H1 (cell line): ENCODE measurements around the gene TMA7. TPM values are rescaled to one million over a fixed set of nuclear protein-coding genes. Genes with fewer than 3 reads are reported as not detected.

ENCODE experiments used
- CTCF ChIA-PET: fragments of 300-600 bp; sonication (Branson Sonifier 250); formaldehyde crosslinking; loops from one replicate; lab custom pipeline; 2021; ENCODE audit not compliant: partially characterized antibody; lab: Charles Lee
- POLR2A ChIA-PET: fragments of 300-600 bp; sonication (Branson Sonifier 250); formaldehyde crosslinking; loops from one replicate; lab custom pipeline; 2021; ENCODE audit warnings: inconsistent platforms; ENCODE audit not compliant: partially characterized antibody; lab: Charles Lee
- DNase-seq, 2 experiments: peaks; one replicate each; pipeline versions ENCODE4 v3.0.0 to v3.0.0-alpha.2; 2010 to 2022; ENCODE audit warnings: low spot score in 2 of 2, low read depth in 1 of 2, mixed read lengths in 1 of 2
- FAIRE-seq: peaks from 2 replicates; lab custom pipeline; 2011; peaks lifted over from hg19 to GRCh38; lab: Jason Lieb, UNC
- H2AFZ ChIP-seq: 2 replicates; pipeline ENCODE4 v1.8.1; 2012; ENCODE audit warnings: low read length, inconsistent platforms
- H2AK5ac ChIP-seq: 2 replicates; pipeline ENCODE4 v1.6.1; 2013; ENCODE audit warnings: low read depth, low read length
- H2BK120ac ChIP-seq: replicated peaks from 2 replicates; pipeline ENCODE3; 2013; ENCODE audit warnings: low read depth, low read length, inconsistent platforms
- H2BK12ac ChIP-seq: 2 replicates; pipeline ENCODE4 v1.6.1; 2013; ENCODE audit warnings: low read depth, low read length
- H2BK15ac ChIP-seq: 2 replicates; pipeline ENCODE4 v1.6.1; 2013; ENCODE audit warnings: low read length
- H2BK20ac ChIP-seq: 2 replicates; pipeline ENCODE4 v1.6.1; 2013; ENCODE audit warnings: low read length
- H2BK5ac ChIP-seq: 2 replicates; pipeline ENCODE4 v1.6.1; 2013; ENCODE audit warnings: low read depth, low read length
- H3K14ac ChIP-seq: 2 replicates; pipeline ENCODE4 v1.6.1; 2013; ENCODE audit warnings: inconsistent platforms; ENCODE audit not compliant: insufficient read length
- H3K18ac ChIP-seq: 2 replicates; pipeline ENCODE4 v1.6.1; 2013; ENCODE audit warnings: low read length; ENCODE audit errors: extremely low read depth
- H3K23ac ChIP-seq: 2 replicates; pipeline ENCODE4 v1.6.1; 2013; ENCODE audit warnings: inconsistent platforms; ENCODE audit not compliant: insufficient read length
- H3K23me2 ChIP-seq: 2 replicates; pipeline ENCODE4 v1.6.1; 2013; ENCODE audit warnings: low read depth, low read length
- H3K27ac ChIP-seq: 2 replicates; pipeline ENCODE4 v1.6.1; 2011; ENCODE audit warnings: low read depth, low read length, inconsistent platforms
- H3K27me3 ChIP-seq, 4 experiments: replicated peaks in 1 of 4; 1 replicate in 1 of 4; 2 replicates in 3 of 4; pipeline versions ENCODE4 v1.6.1 to v1.8.1; 2011 to 2013; ENCODE audit warnings: low read length in 3 of 4, mild to moderate bottlenecking in 3 of 4, inconsistent platforms in 2 of 4, mixed read lengths in 2 of 4, moderate library complexity in 1 of 4; ENCODE audit not compliant: control insufficient read depth in 3 of 4, insufficient read depth in 3 of 4; ENCODE audit errors: extremely low read depth in 1 of 4
- H3K36me3 ChIP-seq, 4 experiments: 2 replicates each; pipeline versions ENCODE4 v1.6.1 to v1.8.1; 2011 to 2013; ENCODE audit warnings: mild to moderate bottlenecking in 4 of 4, low read length in 3 of 4, moderate library complexity in 2 of 4, control low read depth in 1 of 4, inconsistent platforms in 1 of 4; ENCODE audit not compliant: insufficient read depth in 4 of 4, control insufficient read depth in 2 of 4
- H3K4ac ChIP-seq: replicated peaks from 2 replicates; pipeline ENCODE3; 2013; ENCODE audit warnings: low read length, low read depth, mixed read lengths, inconsistent platforms; ENCODE audit not compliant: insufficient read length
- H3K4me1 ChIP-seq, 4 experiments: replicated peaks in 1 of 4; 1 replicate in 1 of 4; 2 replicates in 3 of 4; pipeline versions ENCODE4 v1.6.1 to v1.8.1; 2011 to 2013; ENCODE audit warnings: low read length in 3 of 4, inconsistent platforms in 2 of 4, mixed read lengths in 1 of 4; ENCODE audit not compliant: insufficient read depth in 4 of 4, control insufficient read depth in 3 of 4
- H3K4me2 ChIP-seq, 2 experiments: 2 replicates each; pipeline versions ENCODE4 v1.6.1 to v1.8.1; 2011 to 2013; ENCODE audit warnings: low read depth in 2 of 2, low read length in 2 of 2, control low read depth in 1 of 2, inconsistent platforms in 1 of 2, mild to moderate bottlenecking in 1 of 2; ENCODE audit not compliant: insufficient read depth in 1 of 2
- H3K4me3 ChIP-seq, 4 experiments: fragments of 200-600, 300-600 bp in 1 of 4; sonication (generic), shearing (Covaris generic), sonication (Bioruptor Twin) in 1 of 4; 2 replicates each; pipeline versions ENCODE4 v1.5.1 to v1.8.1; 2011 to 2016; ENCODE audit warnings: low read length in 4 of 4, low read depth in 3 of 4, control low read depth in 2 of 4, inconsistent platforms in 2 of 4, mild to moderate bottlenecking in 2 of 4, mixed read lengths in 1 of 4, moderate library complexity in 1 of 4; ENCODE audit not compliant: insufficient read depth in 2 of 4; ENCODE audit errors: extremely low read depth in 1 of 4
- H3K56ac ChIP-seq: replicated peaks from 2 replicates; pipeline ENCODE3; 2013; ENCODE audit warnings: low read depth, mild to moderate bottlenecking, mixed read lengths, low read length, inconsistent platforms; ENCODE audit not compliant: insufficient read length
- H3K79me1 ChIP-seq: 2 replicates; pipeline ENCODE4 v1.6.1; 2013; ENCODE audit warnings: low read depth, low read length, control low read depth
- H3K79me2 ChIP-seq, 2 experiments: 2 replicates each; pipeline versions ENCODE4 v1.6.1 to v1.8.1; 2012 to 2013; ENCODE audit warnings: low read length in 2 of 2, mild to moderate bottlenecking in 2 of 2, inconsistent platforms in 1 of 2; ENCODE audit not compliant: insufficient read depth in 2 of 2, control insufficient read depth in 1 of 2
- H3K9ac ChIP-seq, 4 experiments: replicated peaks in 1 of 4; 1 replicate in 1 of 4; 2 replicates in 3 of 4; pipeline versions ENCODE4 v1.6.1 to v1.8.1; 2011 to 2013; ENCODE audit warnings: low read depth in 3 of 4, low read length in 3 of 4, control low read depth in 2 of 4, mild to moderate bottlenecking in 2 of 4, moderate library complexity in 2 of 4, inconsistent platforms in 1 of 4; ENCODE audit errors: extremely low read depth in 1 of 4
- H3K9me3 ChIP-seq, 2 experiments: 2 replicates each; pipeline versions ENCODE4 v1.6.1 to v1.8.1; 2012 to 2013; ENCODE audit warnings: mild to moderate bottlenecking in 2 of 2, moderate library complexity in 2 of 2, control low read depth in 1 of 2, inconsistent platforms in 1 of 2, low read depth in 1 of 2, low read length in 1 of 2, mixed read lengths in 1 of 2; ENCODE audit not compliant: insufficient read depth in 2 of 2
- H4K20me1 ChIP-seq, 2 experiments: replicated peaks in 1 of 2; 2 replicates each; pipeline versions ENCODE3 to v1.8.1; 2011 to 2013; ENCODE audit warnings: inconsistent platforms in 2 of 2, low read length in 2 of 2, mild to moderate bottlenecking in 1 of 2; ENCODE audit not compliant: insufficient read depth in 2 of 2, control insufficient read depth in 1 of 2
- H4K5ac ChIP-seq: 2 replicates; pipeline ENCODE4 v1.6.1; 2013; ENCODE audit warnings: low read length, low read depth, mixed read lengths, inconsistent platforms; ENCODE audit not compliant: insufficient read length
- H4K8ac ChIP-seq: 2 replicates; pipeline ENCODE4 v1.8.0; 2013; ENCODE audit warnings: mild to moderate bottlenecking, moderate library complexity, low read length, inconsistent platforms; ENCODE audit not compliant: insufficient read depth; ENCODE audit errors: extremely low read depth
- H4K91ac ChIP-seq: replicated peaks from 2 replicates; pipeline ENCODE3; 2013; ENCODE audit warnings: low read length, mixed read lengths, inconsistent platforms; ENCODE audit not compliant: insufficient read length
- CEBPB ChIP-seq: IDR thresholded peaks from 2 replicates; pipeline ENCODE4 v1.6.1; 2012; ENCODE audit warnings: low read depth, low read length
- WGBS, 2 experiments: shearing (Covaris generic) in 1 of 2; methylation state at CpG; one replicate each; pipeline versions ENCODE4 v1.1.6 to v1.1.7; 2013 to 2015; ENCODE audit warnings: low lambda C conversion rate in 2 of 2, mixed read lengths in 2 of 2, inconsistent platforms in 1 of 2, low coverage in 1 of 2, missing lambda C conversion rate in 1 of 2; ENCODE audit not compliant: insufficient replicate concordance in 2 of 2, insufficient coverage in 1 of 2, insufficient read length in 1 of 2; ENCODE audit errors: extremely low coverage in 1 of 2, missing lambda C conversion rate in 1 of 2; 5-methylcytosine and 5-hydroxymethylcytosine counted together
- polyA plus RNA-seq, 7 experiments: library from polyadenylated mRNA; depleted of rRNA in 3 of 7; stranded (reverse) in 5 of 7; unstranded in 2 of 7; fragments of >200 nt in 5 of 7; fragments of 200-250 nt in 2 of 7; gene quantifications; 1 replicate in 5 of 7; 2 replicates in 1 of 7; 4 replicates in 1 of 7; pipeline versions ENCODE4 v1.2.1 to v1.2.3, GENCODE V29; 2011 to 2013; ENCODE audit warnings: missing spikeins in 2 of 7, mixed read lengths in 2 of 7
- total RNA-seq: library from RNA; stranded (reverse); fragmentation: NEBNext Ultra II Directional; extraction: Animal tissue kit (Norgen Biotek cat#: 25700); gene quantifications from 2 replicates; pipeline ENCODE4 v1.2.1, GENCODE V29; 2021

The TMA7 gene
- total and polyA plus RNA-seq, 2 of the 8 experiments (the other 6 are each of a cell fraction or from before 2014, with no cell fraction given) = 138 to 305 TPM

DNA sequence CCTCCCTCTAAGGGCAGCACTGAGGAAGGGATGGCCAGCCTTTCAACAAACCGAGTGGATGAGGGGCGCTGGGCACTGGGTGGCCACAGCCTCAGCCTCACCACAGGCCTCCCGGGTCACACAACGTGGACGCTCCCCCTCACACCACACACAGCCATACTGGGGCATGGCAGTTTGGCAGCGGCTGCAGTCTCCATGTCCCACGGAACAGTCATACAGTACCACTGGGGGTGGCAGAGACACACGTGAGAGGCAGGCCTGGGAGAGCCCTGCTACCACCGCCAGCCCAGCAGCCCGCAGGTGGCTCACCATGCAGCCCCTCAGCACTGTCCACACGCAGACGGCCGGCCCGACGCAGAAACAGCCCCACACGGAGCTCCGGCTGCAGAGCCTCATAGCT, 21.9 kb upstream of the TMA7 start:
- Histone ChIP-seq H3K4me1 (no peaks in the 10 kb centered on the region), H3K79me1 (peaks cover 10% of the 10 kb centered on the region), H2BK5ac (no peak overlapping the region), H4K5ac (no peak overlapping the region), H3K23ac (no peak overlapping the region), H3K27me3 (no peaks in the 10 kb centered on the region), H3K14ac (no peak overlapping the region), H3K9ac (no peak overlapping the region), H3K23me2 (no peaks in the 10 kb centered on the region), H2BK15ac (no peak overlapping the region), H3K79me2 (peaks cover 0 to 13% of the 10 kb centered on the region in 2 experiments; a peak in 1 of 4 replicates), H2BK20ac (no peak overlapping the region), H3K27ac (no peak overlapping the region), H2AFZ (no peak overlapping the region), H3K4me3 (no peak overlapping the region), H3K9me3 (no peaks in the 10 kb centered on the region), H4K91ac (no peak overlapping the region), H3K4ac (no peak overlapping the region), H4K20me1 (peaks cover 17 to 52% of the 10 kb centered on the region in 2 experiments), H4K8ac (peak overlapping the region; percentile 85; the same call in 1 of the 2 replicates), H3K56ac (no peak overlapping the region), H3K18ac (no peak overlapping the region), H3K4me2 (no peak overlapping the region), H2BK12ac (no peak overlapping the region), H2BK120ac (no peak overlapping the region), H2AK5ac (no peak overlapping the region), H3K36me3 (peaks cover 53 to 63% (median 58%) of the 10 kb centered on the region in 4 experiments)
- no peak for FAIRE-seq
- DNase-seq = no peak
- ChIA-PET POLR2A (interaction anchor here (0.9 to 31.5 kb wide), 8 partner anchors 4 to 97 kb away, joined by 3 to 650 read pairs (median 16); partner anchors contain the start of gene PLXNB1), CTCF (interaction anchor here (1.9 to 6.9 kb wide), 5 partner anchors 10 to 18 kb away, joined by 18 to 95 read pairs (median 22); no protein-coding TSS in a partner anchor)
- WGBS, 2 experiments = 93% methylated on average over 17 of the region's 17 CpGs; no CpG with 5 or more reads in 1 of the 2 experiments
- no peak for TF ChIP-seq CEBPB
